Liver (tissue), 3 donors: ENCODE results near the gene INO80C.

Experiments used
- SP1 ChIP-seq: IDR thresholded peaks from 2 replicates; pipeline ENCODE4 v1.6.1; 2018; ENCODE audit warnings: antibody characterized with exemption, mild to moderate bottlenecking
- TF ChIP-seq, protein P1 (sequence below): fragments of 150-350 bp; IDR thresholded peaks from 2 replicates; pipeline ENCODE4 v1.5.1; 2017; ENCODE audit warnings: improper control_type of control experiment, low read depth, low read length; ENCODE audit not compliant: missing input control
- donor health status: healthy.
- donor health status: healthy.

DNA sequence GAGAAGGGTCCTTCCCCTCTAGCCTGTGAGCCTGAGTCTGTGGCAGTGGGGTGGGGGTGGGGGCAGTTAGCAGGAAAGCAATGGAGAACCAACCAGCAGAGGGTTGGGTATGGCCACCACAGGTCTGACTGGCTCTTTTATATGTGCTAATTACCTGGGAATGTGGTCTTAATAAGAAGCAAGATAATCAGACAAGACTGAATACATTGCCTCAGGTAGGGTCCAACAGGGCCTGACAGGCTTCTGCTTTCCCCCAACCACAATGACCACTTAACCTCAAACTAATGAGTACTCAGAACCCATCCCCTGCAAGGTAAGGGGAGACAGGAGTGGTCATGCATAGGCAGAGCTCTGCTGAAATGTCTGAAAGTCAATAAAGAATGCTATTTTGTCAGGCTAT lies 44.6 kb upstream of the INO80C start:
- TF ChIP-seq, protein P1, sequence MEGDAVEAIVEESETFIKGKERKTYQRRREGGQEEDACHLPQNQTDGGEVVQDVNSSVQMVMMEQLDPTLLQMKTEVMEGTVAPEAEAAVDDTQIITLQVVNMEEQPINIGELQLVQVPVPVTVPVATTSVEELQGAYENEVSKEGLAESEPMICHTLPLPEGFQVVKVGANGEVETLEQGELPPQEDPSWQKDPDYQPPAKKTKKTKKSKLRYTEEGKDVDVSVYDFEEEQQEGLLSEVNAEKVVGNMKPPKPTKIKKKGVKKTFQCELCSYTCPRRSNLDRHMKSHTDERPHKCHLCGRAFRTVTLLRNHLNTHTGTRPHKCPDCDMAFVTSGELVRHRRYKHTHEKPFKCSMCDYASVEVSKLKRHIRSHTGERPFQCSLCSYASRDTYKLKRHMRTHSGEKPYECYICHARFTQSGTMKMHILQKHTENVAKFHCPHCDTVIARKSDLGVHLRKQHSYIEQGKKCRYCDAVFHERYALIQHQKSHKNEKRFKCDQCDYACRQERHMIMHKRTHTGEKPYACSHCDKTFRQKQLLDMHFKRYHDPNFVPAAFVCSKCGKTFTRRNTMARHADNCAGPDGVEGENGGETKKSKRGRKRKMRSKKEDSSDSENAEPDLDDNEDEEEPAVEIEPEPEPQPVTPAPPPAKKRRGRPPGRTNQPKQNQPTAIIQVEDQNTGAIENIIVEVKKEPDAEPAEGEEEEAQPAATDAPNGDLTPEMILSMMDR: no peak
- no peak for TF ChIP-seq SP1
